Aorta (tissue), 5 donors: Measurements from ENCODE around the gene SDR42E1. TPM values are rescaled to one million over a fixed set of nuclear protein-coding genes. Genes with fewer than 3 reads are reported as not detected.
"Not testable (repeated sequence)": the region's sequence is repeated elsewhere in the genome, so short reads cannot be mapped to it uniquely, and the experiment has no call there.

Experiments
- ATAC-seq: fragments of 200-7000 bp; cut with Tn5 transposase; one replicate; pipeline ENCODE4 v1.9.1; 2022; ENCODE audit warnings: moderate library complexity; ENCODE audit not compliant: low FRiP score
- DNase-seq, 2 donors: peaks; one replicate each; pipeline ENCODE4 v3.0.0-alpha.2; 2020
- H3K27ac ChIP-seq, 2 donors: one replicate each; pipeline ENCODE4 v1.5.1; 2013; ENCODE audit warnings: low read length in 2 of 2, mild to moderate bottlenecking in 2 of 2, moderate library complexity in 2 of 2, control low read depth in 1 of 2, inconsistent platforms in 1 of 2, low read depth in 1 of 2
- H3K27me3 ChIP-seq, 2 donors: one replicate each; pipeline ENCODE4 v1.6.1; 2013; ENCODE audit warnings: control low read depth in 1 of 2, low read length in 1 of 2, mild to moderate bottlenecking in 1 of 2, moderate library complexity in 1 of 2; ENCODE audit not compliant: insufficient read depth in 2 of 2, control insufficient read depth in 1 of 2
- H3K36me3 ChIP-seq, 2 donors: one replicate each; pipeline ENCODE4 v1.6.1; 2013; ENCODE audit warnings: control low read depth in 1 of 2, low read length in 1 of 2, mild to moderate bottlenecking in 1 of 2; ENCODE audit not compliant: insufficient read depth in 2 of 2, control insufficient read depth in 1 of 2
- H3K4me1 ChIP-seq, 2 donors: one replicate each; pipeline ENCODE4 v1.6.1; 2013; ENCODE audit warnings: low read length in 2 of 2, control low read depth in 1 of 2, mild to moderate bottlenecking in 1 of 2, moderate library complexity in 1 of 2; ENCODE audit not compliant: insufficient read depth in 2 of 2, control insufficient read depth in 1 of 2
- H3K4me3 ChIP-seq, 2 donors: one replicate each; pipeline ENCODE4 v1.5.1; 2013; ENCODE audit warnings: low read length in 2 of 2, control low read depth in 1 of 2, mild to moderate bottlenecking in 1 of 2
- H3K9me3 ChIP-seq: one replicate; pipeline ENCODE4 v1.6.1; 2013; ENCODE audit warnings: mild to moderate bottlenecking, low read length; ENCODE audit not compliant: control insufficient read depth
- WGBS, 2 donors: extraction: QIAGEN DNeasy Blood & Tissue Kit; methylation state at CpG; one replicate each; pipeline ENCODE4 v1.1.7; 2013; 5-methylcytosine and 5-hydroxymethylcytosine counted together
- intact Hi-C, 2 donors: fragments of 100-400 bp; cut with DNase I; formaldehyde crosslinking; loops; one replicate each; pipeline versions ENCODE4 v1.14.2 to v1.15.0; 2022
- polyA plus RNA-seq, 2 donors: library from polyadenylated mRNA; stranded (reverse); fragments of 200-250 nt; gene quantifications; one replicate each; pipeline ENCODE4 v1.2.3, GENCODE V29; 2013
- total RNA-seq, 2 donors: library from RNA; stranded (reverse); fragmentation: NEBNext Ultra II Directional; extraction: Animal tissue kit (Norgen Biotek cat#: 25700); gene quantifications; one replicate each; pipeline ENCODE4 v1.2.1, GENCODE V29; 2021
- donor health status: healthy with polysubstance abuse.
- donor health status: Bipolar disorder and iron deficiency.
- donor health status: DM: no; HTN: no; CAD: no.
- donor health status: DM: no; HTN: no; CAD: no.
- donor health status: DM: yes; HTN: yes; CAD: no.

Gene SDR42E1
- total and polyA plus RNA-seq, 4 donors: 0.20 to 2.1 (median 0.91) TPM

- H3K36me3 ChIP-seq, H3K27ac ChIP-seq, intact Hi-C loops, H3K4me3 ChIP-seq, ATAC-seq, DNase-seq, H3K9me3 ChIP-seq, H3K27me3 ChIP-seq, H3K4me1 ChIP-seq: not testable (repeated sequence)
- 86 to 91% methylated on average over 22 to 26 of the region's 26 CpGs for WGBS, 2 donors
Measured at GRCh38 chr16:81977335-81977942, 33.8 kb downstream of the SDR42E1 start.

GRCh38 chr16:81975637-81976036 lies 35.6 kb downstream of the SDR42E1 start:
- Histone ChIP-seq H3K27me3 (no peaks in the 10 kb centered on the region), H3K36me3 (no peaks in the 10 kb centered on the region), H3K9me3 (peaks cover 1% of the 10 kb centered on the region), H3K4me1 (no peaks in the 10 kb centered on the region), H3K4me3 (no peak overlapping the region), H3K27ac (no peak overlapping the region)
- DNase-seq: no peak
- intact Hi-C loops: no loop called here
- WGBS, 2 donors: 31 to 56% methylated on average over 1 of the region's 1 CpG
- no peak for ATAC-seq

- no peak for ATAC-seq
- no peaks in the 10 kb centered on the region for H3K4me1 ChIP-seq
- H3K27ac ChIP-seq: no peak overlapping the region
- 69 to 77% methylated on average over 2 of the region's 2 CpGs for WGBS, 2 donors
- H3K4me3 ChIP-seq: no peak overlapping the region
- intact Hi-C loops: no loop called here
- peaks cover 3% of the 10 kb centered on the region for H3K9me3 ChIP-seq
- DNase-seq: no peak
- H3K27me3 ChIP-seq: no peaks in the 10 kb centered on the region
- H3K36me3 ChIP-seq: no peaks in the 10 kb centered on the region
Measured at GRCh38 chr16:81973737-81974136, 37.5 kb downstream of the SDR42E1 start.

- WGBS, 2 donors: 96 to 100% methylated on average over 1 of the region's 1 CpG
- intact Hi-C loops: no loop called here
- DNase-seq (no peak), ATAC-seq (no peak)
- Histone ChIP-seq H3K9me3 (peaks cover 3% of the 10 kb centered on the region), H3K36me3 (no peaks in the 10 kb centered on the region), H3K27ac (no peak overlapping the region), H3K4me1 (no peaks in the 10 kb centered on the region), H3K4me3 (no peak overlapping the region), H3K27me3 (no peaks in the 10 kb centered on the region)
Measured at GRCh38 chr16:81971853-81972252, 39.4 kb downstream of the SDR42E1 start.

GRCh38 chr16:81967358-81967757 lies 43.9 kb downstream of the SDR42E1 start:
- ATAC-seq (no peak), DNase-seq (no peak)
- Histone ChIP-seq H3K9me3 (peaks cover 2% of the 10 kb centered on the region), H3K4me1 (no peaks in the 10 kb centered on the region), H3K27me3 (no peaks in the 10 kb centered on the region), H3K36me3 (no peaks in the 10 kb centered on the region), H3K27ac (no peak overlapping the region), H3K4me3 (no peak overlapping the region)
- WGBS, 2 donors: 85% methylated on average over 5 of the region's 5 CpGs
- intact Hi-C loops: no loop called here

- H3K9me3 ChIP-seq: peaks cover 2% of the 10 kb centered on the region
- ATAC-seq (no peak), DNase-seq (no peak)
- intact Hi-C loops: no loop called here
- no peaks in the 10 kb centered on the region for H3K27me3 ChIP-seq
- no peaks in the 10 kb centered on the region for H3K4me1 ChIP-seq
- no peaks in the 10 kb centered on the region for H3K36me3 ChIP-seq
- no peak overlapping the region for H3K27ac ChIP-seq
- WGBS, 2 donors: 86 to 88% methylated on average over 6 of the region's 6 CpGs
- no peak overlapping the region for H3K4me3 ChIP-seq
Measured at GRCh38 chr16:81964808-81965207, 46.5 kb downstream of the SDR42E1 start.

GRCh38 chr16:81956213-81956948 lies 54.9 kb downstream of the SDR42E1 start:
- ATAC-seq (no peak), DNase-seq (no peak)
- Histone ChIP-seq H3K4me1 (no peaks in the 10 kb centered on the region), H3K36me3 (no peaks in the 10 kb centered on the region), H3K27ac (no peak overlapping the region), H3K4me3 (no peak overlapping the region), H3K27me3 (no peaks in the 10 kb centered on the region), H3K9me3 (peaks cover 3% of the 10 kb centered on the region)
- intact Hi-C loops: no loop called here
- WGBS, 2 donors: 84 to 86% methylated on average over 9 of the region's 9 CpGs

GRCh38 chr16:81951564-81951963 lies 59.7 kb downstream of the SDR42E1 start:
- intact Hi-C loops: no loop called here
- Histone ChIP-seq H3K27me3 (no peaks in the 10 kb centered on the region), H3K9me3 (peaks cover 4% of the 10 kb centered on the region), H3K4me3 (no peak overlapping the region), H3K36me3 (no peaks in the 10 kb centered on the region), H3K4me1 (no peaks in the 10 kb centered on the region), H3K27ac (no peak overlapping the region)
- WGBS, 2 donors: 59 to 64% methylated on average over 2 of the region's 2 CpGs
- no peak for ATAC-seq
- no peak for DNase-seq

GRCh38 chr16:81946206-81946605 lies 65.1 kb downstream of the SDR42E1 start:
- WGBS, 2 donors: 69 to 75% methylated on average over 5 of the region's 5 CpGs
- Histone ChIP-seq H3K4me3 (no peak overlapping the region), H3K9me3 (peaks cover 3% of the 10 kb centered on the region), H3K4me1 (peaks cover 0 to 3% of the 10 kb centered on the region in 2 donors), H3K36me3 (no peaks in the 10 kb centered on the region), H3K27me3 (no peaks in the 10 kb centered on the region), H3K27ac (no peak overlapping the region)
- DNase-seq: no peak
- intact Hi-C loops: no loop called here
- ATAC-seq: no peak
